NCI-H2029 treated with DMSO at 0.1 percent for 48 hours (cell line): Measurements from ENCODE around the gene APOO.

Source experiments
- DNase-seq: peaks from one replicate; lab custom pipeline; 2025; lab: John Stamatoyannopoulos, UW

Gene APOO

GRCh38 chrX:23907498-23908218 lies at the start of gene APOO, which contains the start of gene CXorf58:
Gene APOO, minus strand, starts transcription at chrX:23907938. Its CDS starts 236 bp downstream, at chrX:23907702.
Gene CXorf58, plus strand, starts transcription at chrX:23908006. Its CDS starts 2,297 bp downstream, at chrX:23910303.
- DNase-seq, result peak; percentile 47

GRCh38 chrX:23954396-23954795 lies 46.7 kb upstream of the APOO start:
- no peak for DNase-seq

DNA sequence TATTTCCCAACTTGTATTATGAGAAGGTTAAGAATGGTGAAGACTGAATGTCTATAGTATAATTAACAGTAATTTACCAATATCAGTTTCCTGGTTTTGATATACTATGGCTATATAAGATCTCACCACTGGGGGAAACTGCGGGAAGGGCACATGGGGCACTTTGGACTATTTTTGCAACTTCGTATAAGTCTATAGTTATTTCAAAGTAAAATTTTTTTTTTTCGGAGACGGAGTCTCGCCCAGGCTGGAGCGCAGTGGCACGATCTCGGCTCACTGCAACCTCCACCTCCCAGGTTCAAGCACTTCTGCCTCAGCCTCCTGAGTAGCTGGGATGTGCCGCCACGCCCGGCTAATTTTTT lies 46.2 kb upstream of the APOO start:
- no peak for DNase-seq

- DNase-seq, result no peak
Observed at GRCh38 chrX:23952984-23953907, 45.5 kb upstream of the APOO start.

DNA sequence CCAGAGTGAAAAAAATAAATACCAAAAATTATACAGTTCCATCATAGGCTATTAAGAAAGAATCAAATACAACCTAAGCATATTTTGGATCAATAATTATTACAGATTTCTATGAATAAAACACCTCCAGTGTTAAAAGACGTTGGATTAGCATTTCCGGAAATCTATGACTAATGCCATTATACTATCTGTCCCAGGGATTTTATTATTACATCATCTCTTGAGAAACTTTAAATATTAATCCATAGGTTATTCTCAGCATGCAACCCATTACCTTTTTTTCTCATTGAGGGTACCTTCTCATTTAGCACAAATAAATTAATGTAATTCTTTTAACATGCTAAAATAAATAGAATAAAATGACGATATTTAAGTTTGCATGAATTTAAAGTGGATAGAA lies 44.7 kb upstream of the APOO start:
- no peak for DNase-seq

DNA sequence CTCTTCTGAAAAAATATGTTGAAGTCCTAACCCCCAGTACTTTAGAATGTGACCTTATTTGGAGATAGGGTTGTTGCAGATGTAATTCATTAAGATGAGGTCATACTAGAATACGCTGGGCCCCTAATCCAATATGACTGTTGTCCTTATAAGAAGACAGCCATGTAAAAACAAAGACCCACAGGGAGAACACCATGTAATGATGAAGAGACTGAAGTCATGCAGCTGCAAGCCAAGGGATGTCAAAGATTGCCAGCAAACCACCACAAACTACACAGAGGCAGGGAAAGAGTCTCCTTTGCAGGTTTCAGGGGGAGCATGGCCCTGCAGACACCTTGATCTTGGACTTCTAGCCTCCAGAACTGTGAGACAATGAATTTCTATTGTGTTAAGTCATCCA lies 37.5 kb upstream of the APOO start:
- DNase-seq, result no peak

- no peak for DNase-seq
Observed at GRCh38 chrX:23944234-23944633, 36.5 kb upstream of the APOO start.

GRCh38 chrX:23939203-23939602 lies 31.5 kb upstream of the APOO start:
- no peak for DNase-seq

DNA sequence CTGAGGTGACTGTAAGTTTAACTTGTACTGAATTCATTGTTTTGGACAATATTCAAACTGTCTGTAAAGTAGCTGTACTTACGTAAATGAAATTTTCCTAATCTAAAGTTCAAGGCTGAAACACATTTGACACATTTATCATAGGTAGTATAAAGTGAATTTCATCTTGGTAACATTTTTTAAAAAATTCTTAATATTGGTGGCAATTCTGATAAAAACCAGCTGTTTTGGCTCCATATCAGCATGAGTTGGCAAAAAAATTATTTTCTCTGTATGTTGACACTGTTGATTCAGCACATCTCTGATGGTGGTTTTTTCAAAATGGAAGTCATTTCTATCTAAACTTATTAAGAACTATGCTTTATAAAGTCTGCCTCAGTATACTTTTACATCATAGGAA lies 31.0 kb upstream of the APOO start:
- DNase-seq, result no peak

GRCh38 chrX:23937100-23937499 lies 29.4 kb upstream of the APOO start:
- no peak for DNase-seq

- no peak for DNase-seq
Observed at GRCh38 chrX:23936180-23936579, 28.4 kb upstream of the APOO start.

DNA sequence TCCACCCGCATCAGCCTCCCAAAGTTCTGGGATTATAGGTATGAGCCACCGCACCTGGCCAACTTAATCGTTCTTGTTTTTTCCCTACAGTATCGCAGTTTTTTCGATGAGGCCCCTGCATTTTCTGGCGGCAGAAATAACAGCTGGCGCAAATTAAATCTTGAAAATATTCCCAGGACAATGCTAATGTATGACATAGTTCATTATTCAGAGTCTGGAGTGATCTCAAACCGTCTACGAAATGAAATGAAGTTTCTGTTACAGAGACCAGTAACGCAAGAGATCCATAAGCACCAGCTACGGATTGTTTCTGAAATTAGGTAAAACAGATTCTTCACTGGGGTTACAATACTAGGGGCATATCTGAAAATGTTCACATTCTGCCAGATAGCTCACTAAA lies 27.4 kb upstream of the APOO start:
- DNase-seq, result no peak

GRCh38 chrX:23932046-23932445 lies 24.3 kb upstream of the APOO start:
- DNase-seq, result no peak

DNA sequence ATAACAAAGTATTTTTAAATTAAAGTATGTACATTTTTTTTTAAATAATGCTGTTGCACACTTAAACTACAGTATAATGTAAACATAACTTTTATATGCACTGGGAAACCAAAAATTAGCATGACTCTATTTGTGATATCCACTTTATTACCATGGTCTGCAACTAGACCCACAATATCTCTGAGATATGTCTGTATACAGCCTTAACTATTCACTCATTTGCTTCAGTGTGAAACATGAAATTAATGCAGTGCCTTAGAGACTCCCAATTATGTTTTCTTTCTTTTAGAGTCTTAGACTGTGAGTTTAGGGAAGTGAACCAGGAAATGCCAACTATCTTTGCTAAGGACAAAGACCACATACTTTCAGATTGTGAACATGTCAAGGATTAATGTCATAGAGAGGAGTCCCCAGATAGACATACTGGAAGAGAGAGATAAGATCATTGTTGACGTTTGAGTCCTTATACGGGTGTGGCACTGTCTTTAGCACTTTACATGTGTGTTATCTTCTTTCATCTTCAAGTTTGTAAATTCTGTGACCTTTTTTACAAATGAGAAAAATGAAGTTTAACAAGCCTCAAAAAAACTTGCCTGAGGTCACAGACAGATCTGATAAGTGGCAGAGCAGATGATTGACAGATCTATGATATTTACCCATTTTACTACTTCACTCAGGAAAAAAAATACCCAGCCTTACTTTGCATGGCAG lies 23.3 kb upstream of the APOO start:
- DNase-seq, result no peak

DNA sequence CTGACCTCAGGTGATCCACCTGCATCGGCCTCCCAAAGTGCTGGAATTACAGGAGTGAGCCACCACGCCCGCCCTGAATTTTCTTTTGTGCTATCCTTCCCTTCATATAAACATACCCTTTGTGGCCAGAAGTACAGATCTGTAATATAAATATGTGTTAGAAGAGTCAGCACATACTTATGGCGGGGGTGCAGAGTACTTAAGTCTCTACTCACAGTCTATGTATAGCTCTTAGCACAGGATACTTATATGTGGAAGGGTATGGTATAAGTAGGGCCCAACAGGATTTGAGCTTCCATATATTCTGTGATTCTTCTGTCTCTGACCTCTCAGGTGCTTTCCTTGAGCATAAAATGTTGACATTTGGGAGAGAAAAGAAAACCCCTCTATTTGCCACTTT lies 18.3 kb upstream of the APOO start:
- no peak for DNase-seq

GRCh38 chrX:23919706-23920320 lies 12.1 kb upstream of the APOO start:
- DNase-seq, result no peak

DNA sequence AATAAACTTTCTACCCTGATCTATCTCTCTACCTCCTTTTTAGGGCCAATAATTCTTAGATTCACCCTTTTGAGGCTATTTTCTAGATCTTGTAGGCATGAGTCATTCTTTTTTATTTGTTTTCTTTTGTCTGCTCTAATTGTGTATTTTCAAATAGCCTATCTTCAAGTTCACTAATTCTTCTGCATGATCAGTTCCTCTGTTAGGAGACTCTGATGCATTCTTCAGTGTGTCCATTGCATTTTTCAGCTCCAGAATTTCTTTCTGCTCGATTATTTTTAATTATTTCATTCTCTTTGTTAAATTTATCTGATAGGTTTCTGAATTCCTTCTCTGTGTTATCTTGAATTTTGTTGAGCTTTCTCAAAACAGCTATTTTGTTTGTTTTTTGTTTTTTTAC lies 11.4 kb upstream of the APOO start:
- no peak for DNase-seq

- DNase-seq, result no peak
Observed at GRCh38 chrX:23911126-23911835, 3.5 kb upstream of the APOO start.

- no peak for DNase-seq
Observed at GRCh38 chrX:23908219-23909004, 674 bp upstream of the APOO start.

DNA sequence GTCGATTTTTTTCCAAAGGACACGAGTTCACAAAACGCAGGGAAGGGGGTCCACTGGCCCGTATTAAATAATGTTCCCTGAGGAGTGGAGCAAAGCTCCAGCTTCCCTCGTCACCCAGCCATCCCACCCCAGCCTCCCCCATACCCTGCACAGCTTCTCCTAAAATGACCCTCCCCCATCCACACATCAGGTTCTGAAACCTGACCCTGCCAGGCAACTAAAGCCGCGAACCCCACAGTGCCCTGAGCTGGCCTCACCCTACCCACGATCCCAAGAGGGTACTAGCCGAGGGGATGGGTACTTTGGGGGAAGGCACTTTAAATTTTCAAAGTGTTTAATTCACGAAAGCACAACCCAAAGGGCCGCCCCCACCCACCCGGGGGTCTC lies 634 bp downstream of the APOO start:
- no peak for DNase-seq

- no peak for DNase-seq
Observed at GRCh38 chrX:23904096-23904495, 3.6 kb downstream of the APOO start.
